Cardiac muscle cell (in vitro differentiated cells and primary cell): Measurements from ENCODE around the gene FGD3. TPM values are rescaled to one million over a fixed set of nuclear protein-coding genes. Genes with fewer than 3 reads are reported as not detected.

Experiments
- DNase-seq, 2 donors: peaks; one replicate each; pipeline versions ENCODE4 v3.0.0 to v3.0.0-alpha.2; 2010 to 2017; ENCODE audit warnings: low read depth in 1 of 2, low spot score in 1 of 2
- H3K27ac ChIP-seq: fragments of 200-600 bp; sonication (generic); 2 replicates; pipeline ENCODE4 v1.5.1; 2016
- H3K27me3 ChIP-seq: fragments of 200-600 bp; sonication (generic); 2 replicates; pipeline ENCODE4 v1.6.0; 2016; ENCODE audit warnings: control low read depth
- H3K36me3 ChIP-seq: fragments of 200-600 bp; sonication (generic); 2 replicates; pipeline ENCODE4 v1.5.1; 2016; ENCODE audit warnings: control low read depth
- H3K4me1 ChIP-seq: fragments of 200-600 bp; sonication (generic); 2 replicates; pipeline ENCODE4 v1.8.1; 2017; ENCODE audit warnings: low read depth, mild to moderate bottlenecking, mixed run types
- H3K4me3 ChIP-seq: fragments of 200-600 bp; sonication (generic); 2 replicates; pipeline ENCODE4 v1.5.1; 2016; ENCODE audit warnings: mild to moderate bottlenecking
- H3K9me3 ChIP-seq: fragments of 200-600 bp; sonication (generic); 2 replicates; pipeline ENCODE4 v1.5.1; 2017; ENCODE audit warnings: low read depth, mild to moderate bottlenecking, control low read depth
- polyA plus RNA-seq: library from polyadenylated mRNA; unstranded; fragments of >200 nt; fragmentation: Nextera tagmentation; extraction: Ambion mirVana; gene quantifications from 2 replicates; pipeline ENCODE4 v1.2.1, GENCODE V29; 2016
- total RNA-seq: library from RNA; depleted of rRNA; stranded (reverse); fragments of >200 nt; gene quantifications from 2 replicates; pipeline ENCODE4 v1.2.3, GENCODE V29; 2016
- TF ChIP-seq, protein P1 (sequence below): IDR thresholded peaks from 2 replicates; pipeline ENCODE4 v1.5.1; 2012; ENCODE audit warnings: low read depth, mild to moderate bottlenecking, low read length

Gene FGD3
- total and polyA plus RNA-seq, 2 experiments from 2014 or later, result 0.18 TPM; not detected in 1

DNA sequence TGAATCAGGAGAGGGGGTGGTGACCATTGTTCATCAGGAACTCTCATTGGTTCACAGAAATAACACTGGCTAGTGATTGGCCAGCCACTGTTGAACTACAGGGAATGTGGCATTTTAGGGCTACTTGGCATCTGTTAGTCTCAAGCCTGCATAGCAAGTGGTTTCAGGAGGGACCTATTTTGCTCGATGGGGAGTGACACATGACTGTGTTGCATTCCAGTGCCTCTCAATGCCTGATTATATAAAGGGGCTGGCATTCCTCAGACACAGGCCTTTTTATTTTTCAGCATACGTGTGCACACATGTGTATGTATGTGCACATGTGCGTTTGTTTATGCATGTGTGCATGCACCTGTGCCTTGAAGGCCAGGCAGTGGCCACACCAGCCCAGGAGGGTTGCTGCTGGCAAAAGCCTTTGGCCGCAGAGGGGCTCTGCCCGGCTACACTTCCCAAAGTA is 23.2 kb downstream of the FGD3 start:
- DNase-seq, result no peak
- no peak overlapping the region for H3K27ac ChIP-seq
- H3K9me3 ChIP-seq, result no peaks in the 10 kb centered on the region
- H3K4me1 ChIP-seq, result no peaks in the 10 kb centered on the region
- H3K27me3 ChIP-seq, result peaks cover 83% of the 10 kb centered on the region
- H3K4me3 ChIP-seq, result no peak overlapping the region
- TF ChIP-seq, protein P1, sequence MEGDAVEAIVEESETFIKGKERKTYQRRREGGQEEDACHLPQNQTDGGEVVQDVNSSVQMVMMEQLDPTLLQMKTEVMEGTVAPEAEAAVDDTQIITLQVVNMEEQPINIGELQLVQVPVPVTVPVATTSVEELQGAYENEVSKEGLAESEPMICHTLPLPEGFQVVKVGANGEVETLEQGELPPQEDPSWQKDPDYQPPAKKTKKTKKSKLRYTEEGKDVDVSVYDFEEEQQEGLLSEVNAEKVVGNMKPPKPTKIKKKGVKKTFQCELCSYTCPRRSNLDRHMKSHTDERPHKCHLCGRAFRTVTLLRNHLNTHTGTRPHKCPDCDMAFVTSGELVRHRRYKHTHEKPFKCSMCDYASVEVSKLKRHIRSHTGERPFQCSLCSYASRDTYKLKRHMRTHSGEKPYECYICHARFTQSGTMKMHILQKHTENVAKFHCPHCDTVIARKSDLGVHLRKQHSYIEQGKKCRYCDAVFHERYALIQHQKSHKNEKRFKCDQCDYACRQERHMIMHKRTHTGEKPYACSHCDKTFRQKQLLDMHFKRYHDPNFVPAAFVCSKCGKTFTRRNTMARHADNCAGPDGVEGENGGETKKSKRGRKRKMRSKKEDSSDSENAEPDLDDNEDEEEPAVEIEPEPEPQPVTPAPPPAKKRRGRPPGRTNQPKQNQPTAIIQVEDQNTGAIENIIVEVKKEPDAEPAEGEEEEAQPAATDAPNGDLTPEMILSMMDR, result no peak
- no peaks in the 10 kb centered on the region for H3K36me3 ChIP-seq

DNA sequence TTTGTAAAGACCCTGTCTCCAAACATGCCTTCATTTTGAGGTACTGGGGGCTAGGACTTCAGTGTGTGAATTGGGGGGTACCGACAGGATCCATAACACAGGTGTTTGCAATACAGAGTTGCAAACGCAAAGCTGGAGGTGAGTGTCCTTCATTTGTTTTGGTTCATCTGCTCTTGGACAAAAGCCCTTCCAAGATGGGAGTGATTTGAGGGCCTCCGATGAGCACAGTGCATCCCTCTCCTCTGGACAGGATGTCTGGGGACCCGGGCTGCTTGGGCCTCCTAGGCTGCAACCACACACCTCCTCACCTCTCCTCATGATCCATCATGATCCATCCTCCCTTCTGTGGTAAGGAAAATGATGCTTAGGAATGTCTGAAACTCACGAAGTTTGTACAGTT is 23.8 kb downstream of the FGD3 start:
- H3K9me3 ChIP-seq, result no peaks in the 10 kb centered on the region
- H3K27ac ChIP-seq, result no peak overlapping the region
- TF ChIP-seq, protein P1, result no peak
- DNase-seq, result no peak
- H3K4me1 ChIP-seq, result no peaks in the 10 kb centered on the region
- no peak overlapping the region for H3K4me3 ChIP-seq
- H3K36me3 ChIP-seq, result no peaks in the 10 kb centered on the region
- peaks cover 83% of the 10 kb centered on the region for H3K27me3 ChIP-seq

DNA sequence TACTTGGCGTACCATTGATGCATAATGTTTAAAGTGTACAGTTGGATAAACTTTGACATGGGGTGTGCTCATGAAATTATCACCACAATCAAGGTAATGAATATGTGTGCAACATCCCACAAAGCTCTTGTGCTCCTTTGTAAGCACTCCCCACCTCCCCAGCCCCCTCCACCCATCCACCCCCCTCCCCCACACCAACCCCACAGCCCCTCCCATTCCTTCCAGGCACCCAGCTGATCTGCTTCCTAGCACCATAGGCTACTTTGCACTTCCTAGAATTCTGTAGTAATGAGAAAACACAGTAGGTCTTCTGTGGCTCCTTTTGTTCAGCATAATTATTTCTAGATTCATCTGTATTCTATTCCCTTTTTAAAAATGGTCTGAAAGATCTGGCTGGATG is 24.5 kb downstream of the FGD3 start:
- no peaks in the 10 kb centered on the region for H3K4me1 ChIP-seq
- H3K27ac ChIP-seq, result no peak overlapping the region
- no peak for DNase-seq

DNA sequence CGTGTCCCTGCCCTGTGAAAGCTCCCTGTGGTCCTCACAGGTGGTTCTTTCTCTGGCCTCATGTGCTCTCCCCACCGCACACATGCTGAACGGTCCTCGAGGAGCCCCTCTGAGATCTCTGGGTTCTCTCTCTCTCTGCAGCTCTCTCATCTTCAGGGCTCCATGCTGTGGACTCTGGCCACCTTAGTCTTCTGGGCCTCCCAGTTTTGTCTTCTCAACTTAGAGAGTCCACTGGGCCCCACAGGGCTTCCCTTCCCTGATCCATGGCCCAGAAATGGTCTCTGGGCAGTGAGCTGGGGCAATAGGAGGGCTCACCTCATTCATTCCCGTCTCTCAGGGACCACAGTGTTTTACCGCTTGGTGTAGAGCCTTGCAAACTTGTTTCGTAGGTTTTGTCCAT is 26.4 kb downstream of the FGD3 start:
- TF ChIP-seq, protein P1, result no peak

More for the DNA sequence above, 24.5 kb downstream of the FGD3 start:
- TF ChIP-seq, protein P1, result no peak
- H3K9me3 ChIP-seq, result no peaks in the 10 kb centered on the region
- H3K27me3 ChIP-seq, result peaks cover 82% of the 10 kb centered on the region
- no peaks in the 10 kb centered on the region for H3K36me3 ChIP-seq
- H3K4me3 ChIP-seq, result no peak overlapping the region

DNA sequence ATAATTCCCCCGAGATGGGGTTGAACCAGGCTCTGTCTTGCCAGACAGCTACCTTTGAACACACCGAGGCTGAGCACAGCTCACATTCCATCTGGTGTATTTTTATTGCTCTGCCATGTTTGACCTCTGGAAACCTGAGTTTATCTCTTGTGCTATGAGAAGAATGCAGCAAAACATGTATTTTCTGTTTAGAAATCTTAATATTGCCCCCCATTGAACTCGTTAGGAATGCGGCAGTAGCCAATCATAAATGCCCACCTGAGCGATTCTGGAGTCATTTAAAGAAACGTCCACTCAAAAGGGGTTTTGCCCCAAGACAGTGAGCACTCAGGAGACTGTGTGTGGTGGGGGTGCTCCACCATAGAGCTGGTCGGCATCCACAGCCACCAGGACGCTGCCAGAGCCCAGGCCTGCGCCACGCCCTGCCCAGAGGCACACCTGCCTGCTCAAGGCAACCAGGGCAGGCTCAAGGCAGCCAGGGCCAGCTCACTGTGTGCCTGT is 26.9 kb downstream of the FGD3 start:
- TF ChIP-seq, protein P1, result no peak
- DNase-seq, result no peak
- H3K27ac ChIP-seq, result no peak overlapping the region
- H3K9me3 ChIP-seq, result no peaks in the 10 kb centered on the region
- no peaks in the 10 kb centered on the region for H3K4me1 ChIP-seq
- H3K27me3 ChIP-seq, result peaks cover 60% of the 10 kb centered on the region
- H3K4me3 ChIP-seq, result no peak overlapping the region
- H3K36me3 ChIP-seq, result no peaks in the 10 kb centered on the region

More for the DNA sequence above, 26.4 kb downstream of the FGD3 start:
- Histone ChIP-seq H3K27ac (no peak overlapping the region), H3K36me3 (no peaks in the 10 kb centered on the region), H3K9me3 (no peaks in the 10 kb centered on the region), H3K4me1 (no peaks in the 10 kb centered on the region), H3K27me3 (peaks cover 65% of the 10 kb centered on the region), H3K4me3 (no peak overlapping the region)
- no peak for DNase-seq
